Fibroblast of mammary gland (primary cell): ENCODE measurements around the gene P3H1.

ENCODE experiments used
- DNase-seq: peaks from one replicate; pipeline ENCODE4 v3.0.0-alpha.2; 2010; ENCODE audit warnings: low read depth
- H3K4me3 ChIP-seq: 2 replicates; pipeline ENCODE4 v1.5.1; 2011; ENCODE audit warnings: low read depth, mild to moderate bottlenecking, low read length, moderate library complexity; ENCODE audit not compliant: control insufficient read depth
- CTCF ChIP-seq: conservative IDR thresholded peaks from 2 replicates; pipeline ENCODE4 v1.5.1; 2011; ENCODE audit warnings: low read depth, low read length, inconsistent platforms; ENCODE audit not compliant: control insufficient read depth, insufficient read depth

P3H1 gene

DNA sequence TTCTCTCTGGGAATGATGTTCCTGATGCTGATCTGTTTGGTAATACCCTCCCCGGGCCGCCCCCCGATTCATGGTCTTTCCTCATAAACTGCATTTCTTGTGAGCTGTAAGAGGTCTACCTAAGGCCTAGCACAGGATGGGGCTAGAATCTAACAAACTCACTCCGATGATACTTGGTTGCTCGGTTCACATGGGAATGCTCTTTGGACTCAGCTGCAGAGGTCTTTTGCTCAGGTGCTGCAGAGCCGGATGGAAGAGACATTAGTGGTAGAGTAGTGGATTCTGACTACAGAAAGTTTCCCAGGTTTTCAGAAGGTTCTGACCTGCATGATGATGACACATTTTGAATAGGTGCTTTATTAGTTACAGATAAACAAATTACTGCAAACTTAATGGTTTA is 9.7 kb upstream of the P3H1 start:
- no peak for TF ChIP-seq CTCF
- no peak overlapping the region for H3K4me3 ChIP-seq
- DNase-seq = no peak

GRCh38 chr1:42774928-42775526 is 8.2 kb upstream of the P3H1 start:
- no peak for TF ChIP-seq CTCF
- peak; percentile 41 for DNase-seq
- H3K4me3 ChIP-seq = no peak overlapping the region

- no peak for TF ChIP-seq CTCF
- no peak overlapping the region for H3K4me3 ChIP-seq
- DNase-seq = no peak
Measured at GRCh38 chr1:42773420-42773819, 6.6 kb upstream of the P3H1 start.

DNA sequence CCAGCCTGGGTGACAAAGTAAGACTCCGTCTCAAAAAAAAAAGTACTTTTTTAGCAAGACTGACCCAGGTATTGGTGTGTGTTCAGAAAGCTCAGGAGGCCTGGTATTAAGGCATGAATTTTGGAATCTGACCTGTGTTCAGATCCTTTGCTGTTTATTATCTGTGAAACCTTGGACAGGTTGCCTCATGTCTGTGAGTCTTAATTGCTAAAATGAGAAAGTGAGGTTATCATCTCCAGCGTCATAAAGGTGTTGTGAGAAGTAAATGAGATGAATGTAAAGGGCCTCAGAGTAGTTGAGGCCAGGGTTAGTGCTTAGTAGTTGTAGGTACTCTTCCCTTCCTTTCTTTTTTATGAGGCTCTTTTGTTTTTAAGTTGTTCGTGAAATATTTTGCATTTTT is 3.0 kb upstream of the P3H1 start:
- no peak for TF ChIP-seq CTCF
- no peak for DNase-seq
- no peak overlapping the region for H3K4me3 ChIP-seq

DNA sequence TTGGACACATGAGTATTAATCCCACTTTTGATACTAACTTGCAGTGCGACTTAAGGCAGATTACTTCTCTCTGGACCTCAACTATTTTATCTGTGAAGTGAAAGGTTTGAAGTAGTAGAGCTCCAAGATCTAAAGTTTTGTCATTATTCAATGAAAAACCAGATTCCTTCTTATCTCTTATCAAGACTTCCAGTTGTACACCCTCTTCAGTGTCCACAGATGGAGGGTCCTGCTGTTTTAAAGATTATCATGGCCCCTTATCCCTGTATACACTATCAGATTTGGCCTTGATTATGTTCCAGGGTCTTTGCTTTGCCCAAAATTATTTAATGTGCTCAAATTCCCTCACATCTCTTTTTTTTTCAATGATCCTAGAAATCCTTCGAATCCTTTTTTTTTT is 1.3 kb upstream of the P3H1 start:
- no peak for DNase-seq
- peak overlapping the region; percentile 97 for H3K4me3 ChIP-seq
- no peak for TF ChIP-seq CTCF

DNA sequence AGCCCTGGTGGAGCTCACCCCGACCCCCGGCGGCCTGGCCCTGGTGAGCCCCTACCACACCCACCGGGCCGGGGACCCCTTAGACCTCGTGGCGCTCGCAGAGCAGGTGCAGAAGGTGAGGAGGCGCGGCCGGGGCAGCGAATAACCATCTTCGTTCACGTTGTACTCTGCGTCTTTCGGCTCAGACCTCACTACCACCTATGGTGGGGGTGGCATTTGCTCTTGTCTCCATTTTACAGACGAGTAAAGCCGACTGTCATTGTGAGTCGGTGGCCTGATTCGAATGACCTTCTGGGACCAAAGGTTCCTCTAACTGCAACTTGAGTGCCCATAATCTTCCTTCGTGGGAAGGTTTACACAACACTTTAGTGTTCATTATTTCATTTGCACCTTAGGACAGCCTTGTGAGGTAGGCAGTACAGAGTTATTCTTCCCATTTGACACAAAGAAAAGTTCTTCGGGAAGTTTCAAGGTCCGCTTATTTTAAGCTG is 727 bp upstream of the P3H1 start:
- H3K4me3 ChIP-seq = peak overlapping the region; percentile 97

More for the DNA sequence above, 727 bp upstream of the P3H1 start:
- DNase-seq = no peak
- TF ChIP-seq CTCF = no peak
